Cardiac muscle cell (in vitro differentiated cells and primary cell): ENCODE data around the gene C1GALT1. TPM values are rescaled to one million over a fixed set of nuclear protein-coding genes. Genes with fewer than 3 reads are reported as not detected.

Experiments used
- DNase-seq, 2 donors: peaks; one replicate each; pipeline versions ENCODE4 v3.0.0 to v3.0.0-alpha.2; 2010 to 2017; ENCODE audit warnings: low read depth in 1 of 2, low spot score in 1 of 2
- H3K27ac ChIP-seq: fragments of 200-600 bp; sonication (generic); 2 replicates; pipeline ENCODE4 v1.5.1; 2016
- H3K27me3 ChIP-seq: fragments of 200-600 bp; sonication (generic); 2 replicates; pipeline ENCODE4 v1.6.0; 2016; ENCODE audit warnings: control low read depth
- H3K36me3 ChIP-seq: fragments of 200-600 bp; sonication (generic); 2 replicates; pipeline ENCODE4 v1.5.1; 2016; ENCODE audit warnings: control low read depth
- H3K4me1 ChIP-seq: fragments of 200-600 bp; sonication (generic); 2 replicates; pipeline ENCODE4 v1.8.1; 2017; ENCODE audit warnings: low read depth, mild to moderate bottlenecking, mixed run types
- H3K4me3 ChIP-seq: fragments of 200-600 bp; sonication (generic); 2 replicates; pipeline ENCODE4 v1.5.1; 2016; ENCODE audit warnings: mild to moderate bottlenecking
- H3K9me3 ChIP-seq: fragments of 200-600 bp; sonication (generic); 2 replicates; pipeline ENCODE4 v1.5.1; 2017; ENCODE audit warnings: low read depth, mild to moderate bottlenecking, control low read depth
- polyA plus RNA-seq: library from polyadenylated mRNA; unstranded; fragments of >200 nt; fragmentation: Nextera tagmentation; extraction: Ambion mirVana; gene quantifications from 2 replicates; pipeline ENCODE4 v1.2.1, GENCODE V29; 2016
- total RNA-seq: library from RNA; depleted of rRNA; stranded (reverse); fragments of >200 nt; gene quantifications from 2 replicates; pipeline ENCODE4 v1.2.3, GENCODE V29; 2016
- TF ChIP-seq, protein P1 (sequence below): IDR thresholded peaks from 2 replicates; pipeline ENCODE4 v1.5.1; 2012; ENCODE audit warnings: low read depth, mild to moderate bottlenecking, low read length

The C1GALT1 gene
- total and polyA plus RNA-seq, 2 experiments from 2014 or later, result 21.9 to 28.6 TPM

DNA sequence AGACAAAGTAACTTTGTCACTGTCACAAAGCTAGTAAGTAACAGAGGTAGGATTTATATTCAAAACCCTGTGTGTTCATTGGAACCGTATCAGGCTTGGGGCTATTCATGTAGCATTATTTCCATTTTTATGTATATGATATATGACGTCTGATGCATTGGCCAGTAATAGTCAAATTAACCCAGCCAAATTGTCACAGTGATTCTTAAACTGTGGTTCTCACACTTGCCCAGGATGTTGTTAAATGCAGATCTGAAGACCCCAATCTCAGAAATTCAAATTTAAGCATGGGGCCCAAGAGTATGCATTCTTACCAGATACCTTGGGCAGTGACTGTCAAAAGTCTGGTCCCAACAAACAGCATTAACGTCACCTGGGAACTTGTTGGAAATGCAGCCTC lies 63.9 kb downstream of the C1GALT1 start:
- Histone ChIP-seq H3K4me1 (peaks cover 4% of the 10 kb centered on the region), H3K36me3 (no peaks in the 10 kb centered on the region), H3K4me3 (no peak overlapping the region), H3K27ac (no peak overlapping the region), H3K27me3 (no peaks in the 10 kb centered on the region), H3K9me3 (no peaks in the 10 kb centered on the region)
- TF ChIP-seq, protein P1, sequence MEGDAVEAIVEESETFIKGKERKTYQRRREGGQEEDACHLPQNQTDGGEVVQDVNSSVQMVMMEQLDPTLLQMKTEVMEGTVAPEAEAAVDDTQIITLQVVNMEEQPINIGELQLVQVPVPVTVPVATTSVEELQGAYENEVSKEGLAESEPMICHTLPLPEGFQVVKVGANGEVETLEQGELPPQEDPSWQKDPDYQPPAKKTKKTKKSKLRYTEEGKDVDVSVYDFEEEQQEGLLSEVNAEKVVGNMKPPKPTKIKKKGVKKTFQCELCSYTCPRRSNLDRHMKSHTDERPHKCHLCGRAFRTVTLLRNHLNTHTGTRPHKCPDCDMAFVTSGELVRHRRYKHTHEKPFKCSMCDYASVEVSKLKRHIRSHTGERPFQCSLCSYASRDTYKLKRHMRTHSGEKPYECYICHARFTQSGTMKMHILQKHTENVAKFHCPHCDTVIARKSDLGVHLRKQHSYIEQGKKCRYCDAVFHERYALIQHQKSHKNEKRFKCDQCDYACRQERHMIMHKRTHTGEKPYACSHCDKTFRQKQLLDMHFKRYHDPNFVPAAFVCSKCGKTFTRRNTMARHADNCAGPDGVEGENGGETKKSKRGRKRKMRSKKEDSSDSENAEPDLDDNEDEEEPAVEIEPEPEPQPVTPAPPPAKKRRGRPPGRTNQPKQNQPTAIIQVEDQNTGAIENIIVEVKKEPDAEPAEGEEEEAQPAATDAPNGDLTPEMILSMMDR, result no peak
- DNase-seq, result no peak

DNA sequence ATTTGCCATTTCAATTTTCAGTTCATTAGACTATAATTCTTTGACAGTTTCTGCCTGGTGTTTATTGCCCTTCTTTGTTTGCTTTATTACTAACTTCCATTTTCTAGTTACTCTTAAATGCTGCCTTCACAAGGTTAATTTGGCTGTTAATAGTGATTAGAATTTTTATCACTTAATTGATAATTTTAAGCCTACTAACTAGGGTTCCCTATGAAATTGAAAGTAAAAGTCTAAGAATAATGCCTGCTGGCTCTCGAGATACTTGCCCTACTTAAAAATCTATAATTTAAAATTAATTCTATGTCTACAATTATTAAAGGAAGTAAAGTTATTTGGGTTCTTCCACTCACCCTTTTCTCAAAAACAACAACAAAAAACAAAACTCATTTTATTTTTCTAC lies 65.3 kb downstream of the C1GALT1 start:
- Histone ChIP-seq H3K27ac (no peak overlapping the region), H3K4me1 (peaks cover 4% of the 10 kb centered on the region), H3K27me3 (no peaks in the 10 kb centered on the region), H3K36me3 (no peaks in the 10 kb centered on the region), H3K9me3 (no peaks in the 10 kb centered on the region), H3K4me3 (no peak overlapping the region)
- TF ChIP-seq, protein P1, result no peak
- no peak for DNase-seq

DNA sequence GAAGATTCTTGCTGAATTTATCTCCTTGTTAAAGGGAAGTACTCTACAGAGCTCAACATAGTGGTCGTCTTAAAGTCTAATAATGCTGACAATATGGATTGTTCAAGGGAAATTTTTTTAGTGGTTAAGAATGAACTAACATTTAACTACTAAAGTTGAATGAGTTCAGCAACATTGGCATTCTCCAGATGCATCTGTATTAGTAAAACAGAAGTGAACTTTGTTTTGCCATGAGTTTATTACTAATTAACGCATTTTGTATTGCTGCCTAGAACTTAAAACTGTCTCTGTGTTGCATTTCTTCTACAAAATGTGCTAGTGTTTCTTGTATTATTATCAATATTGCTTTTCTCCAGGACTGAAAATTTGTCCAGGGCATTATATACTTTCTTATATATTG lies 67.5 kb downstream of the C1GALT1 start:
- TF ChIP-seq, protein P1, result no peak
- DNase-seq, result no peak
- H3K4me3 ChIP-seq, result no peak overlapping the region
- no peaks in the 10 kb centered on the region for H3K36me3 ChIP-seq
- peaks cover 1% of the 10 kb centered on the region for H3K4me1 ChIP-seq
- H3K9me3 ChIP-seq, result no peaks in the 10 kb centered on the region
- H3K27ac ChIP-seq, result no peak overlapping the region
- H3K27me3 ChIP-seq, result no peaks in the 10 kb centered on the region

DNA sequence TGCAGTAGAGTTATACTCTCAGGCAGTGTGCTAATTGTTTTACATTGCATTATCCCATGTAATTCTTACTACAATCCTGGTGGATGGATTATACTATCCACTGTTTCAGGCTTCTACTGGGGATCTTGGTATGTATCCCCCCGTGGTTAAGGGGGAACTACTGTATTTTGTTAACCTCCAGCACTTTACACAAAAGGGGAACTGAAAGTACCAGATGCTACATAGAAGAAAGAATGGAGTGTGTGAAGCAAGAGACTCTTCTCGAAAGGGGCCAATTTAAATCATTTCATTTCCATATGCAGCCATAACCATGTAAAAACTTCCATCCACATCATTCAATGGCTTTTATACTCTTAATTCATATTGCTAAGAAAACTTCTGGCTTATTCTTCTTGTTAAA lies 69.4 kb downstream of the C1GALT1 start:
- Histone ChIP-seq H3K36me3 (no peaks in the 10 kb centered on the region), H3K27me3 (no peaks in the 10 kb centered on the region), H3K27ac (no peak overlapping the region), H3K9me3 (no peaks in the 10 kb centered on the region), H3K4me3 (no peak overlapping the region), H3K4me1 (no peaks in the 10 kb centered on the region)
- DNase-seq, result no peak
- TF ChIP-seq, protein P1, result no peak

DNA sequence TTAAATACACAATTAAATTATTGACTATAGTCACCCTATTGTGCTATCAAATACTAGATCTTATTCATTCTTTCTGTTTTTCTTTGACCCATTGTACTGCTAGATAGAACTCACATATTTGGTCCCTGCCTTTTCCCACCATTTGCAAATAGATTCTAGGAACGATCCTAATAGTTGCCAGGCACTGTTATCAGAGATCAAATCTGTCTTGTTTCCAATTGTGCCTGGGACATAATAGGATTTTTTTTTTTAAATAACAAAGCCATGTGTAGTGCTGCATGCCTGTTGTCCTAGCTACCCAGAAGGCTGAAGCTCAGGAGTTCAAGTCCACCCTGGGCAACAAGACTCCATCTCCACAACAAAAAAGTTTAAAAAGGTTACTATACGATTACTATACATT lies 72.0 kb downstream of the C1GALT1 start:
- no peaks in the 10 kb centered on the region for H3K4me1 ChIP-seq
- no peaks in the 10 kb centered on the region for H3K27me3 ChIP-seq

More for the DNA sequence above, 72.0 kb downstream of the C1GALT1 start:
- Histone ChIP-seq H3K36me3 (no peaks in the 10 kb centered on the region), H3K4me3 (no peak overlapping the region), H3K27ac (no peak overlapping the region), H3K9me3 (no peaks in the 10 kb centered on the region)
- TF ChIP-seq, protein P1, result no peak
- DNase-seq, result no peak
